Activated CD8-positive, alpha-beta memory T cell treated with anti-CD3 and anti-CD28 coated beads for 1 hour (primary cell): Measurements from ENCODE around the gene AP2M1.
A peak's percentile ranks its signal among the peaks of the same experiment; 100 is the strongest.

Source experiments
- DNase-seq, 2 donors: peaks; one replicate each; pipeline ENCODE4 v3.0.0-alpha.2; 2020; ENCODE audit warnings: low read depth in 1 of 2; ENCODE audit errors: extremely low read depth in 1 of 2

Gene AP2M1

DNA sequence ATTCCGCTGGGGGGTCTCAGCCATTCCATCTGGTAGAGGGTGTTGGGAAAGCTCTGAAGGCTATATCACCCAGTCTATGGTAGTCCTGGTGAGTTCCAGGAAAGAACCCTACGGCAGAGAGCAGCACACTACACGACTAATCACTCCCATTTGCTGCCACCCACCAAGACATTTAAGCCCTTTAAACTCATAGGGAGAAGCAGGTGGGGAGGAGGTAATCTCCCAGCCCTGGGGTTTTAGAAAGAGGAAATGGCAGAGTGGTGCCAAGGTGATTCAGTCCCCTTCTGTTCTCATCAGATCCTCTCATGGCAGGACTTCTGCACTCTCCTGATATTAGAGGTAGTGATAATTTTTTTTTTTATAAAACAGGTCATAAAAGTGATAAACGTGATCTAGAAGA is 44.2 kb downstream of the AP2M1 start:
- no peak for DNase-seq

DNA sequence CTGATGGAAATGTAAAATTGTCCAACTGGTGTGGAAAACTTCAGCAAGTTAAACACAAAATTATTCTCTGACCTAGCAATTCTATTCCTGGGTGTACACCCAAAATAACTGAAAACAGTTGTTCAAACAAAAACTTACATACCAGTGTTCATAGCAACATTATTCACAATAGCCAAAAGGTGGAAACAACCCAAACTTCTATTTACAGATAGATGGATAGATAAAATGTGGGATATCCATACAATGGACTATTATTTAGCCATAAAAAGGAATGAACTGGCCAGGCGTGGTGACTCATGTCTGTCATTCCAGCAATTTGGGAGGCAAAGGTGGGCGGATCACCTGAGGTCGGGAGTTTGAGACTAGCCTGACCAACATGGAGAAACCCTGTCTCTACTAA is 47.9 kb downstream of the AP2M1 start:
- DNase-seq: no peak

DNA sequence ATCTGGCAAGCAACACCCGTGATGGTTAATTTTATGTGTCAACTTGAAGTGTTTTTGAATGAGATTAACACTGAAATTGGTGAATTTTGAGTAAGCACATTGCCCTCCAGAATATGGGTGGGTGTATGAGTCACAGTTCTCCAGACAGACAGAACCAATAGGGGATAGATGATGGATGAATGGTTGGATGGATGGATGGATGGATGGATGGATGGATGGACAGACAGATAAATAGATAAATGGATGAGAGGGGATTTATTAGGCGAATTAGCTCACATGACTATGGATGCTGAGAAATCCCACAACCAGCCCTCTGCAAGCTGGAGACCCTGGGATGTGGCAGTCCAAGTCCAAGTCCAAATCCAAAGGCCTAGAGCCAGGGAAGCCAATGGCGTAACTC is 49.3 kb downstream of the AP2M1 start:
- no peak for DNase-seq

DNA sequence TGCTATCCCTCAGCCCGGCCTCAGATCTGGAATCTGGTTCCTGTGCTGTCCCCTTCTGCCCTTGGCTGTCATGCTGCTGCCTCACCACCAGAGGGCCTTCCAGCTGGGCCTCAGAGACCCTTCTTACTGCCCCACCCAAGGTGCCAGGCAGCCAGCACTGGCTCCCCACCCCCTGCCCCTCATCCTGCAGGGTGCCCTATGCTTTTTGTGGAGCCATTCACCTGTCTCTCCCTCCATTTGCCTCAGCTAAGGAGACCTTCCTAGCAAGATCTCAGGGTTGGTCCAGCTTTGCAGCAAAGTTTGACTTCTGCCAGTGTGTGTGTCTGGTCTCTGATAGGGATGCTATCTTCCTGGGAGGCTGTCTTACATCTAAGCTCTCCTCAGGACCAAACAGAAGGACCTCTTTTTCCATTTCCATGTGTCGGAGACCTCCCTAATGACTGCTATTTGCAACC is 52.9 kb downstream of the AP2M1 start:
- DNase-seq: no peak

DNA sequence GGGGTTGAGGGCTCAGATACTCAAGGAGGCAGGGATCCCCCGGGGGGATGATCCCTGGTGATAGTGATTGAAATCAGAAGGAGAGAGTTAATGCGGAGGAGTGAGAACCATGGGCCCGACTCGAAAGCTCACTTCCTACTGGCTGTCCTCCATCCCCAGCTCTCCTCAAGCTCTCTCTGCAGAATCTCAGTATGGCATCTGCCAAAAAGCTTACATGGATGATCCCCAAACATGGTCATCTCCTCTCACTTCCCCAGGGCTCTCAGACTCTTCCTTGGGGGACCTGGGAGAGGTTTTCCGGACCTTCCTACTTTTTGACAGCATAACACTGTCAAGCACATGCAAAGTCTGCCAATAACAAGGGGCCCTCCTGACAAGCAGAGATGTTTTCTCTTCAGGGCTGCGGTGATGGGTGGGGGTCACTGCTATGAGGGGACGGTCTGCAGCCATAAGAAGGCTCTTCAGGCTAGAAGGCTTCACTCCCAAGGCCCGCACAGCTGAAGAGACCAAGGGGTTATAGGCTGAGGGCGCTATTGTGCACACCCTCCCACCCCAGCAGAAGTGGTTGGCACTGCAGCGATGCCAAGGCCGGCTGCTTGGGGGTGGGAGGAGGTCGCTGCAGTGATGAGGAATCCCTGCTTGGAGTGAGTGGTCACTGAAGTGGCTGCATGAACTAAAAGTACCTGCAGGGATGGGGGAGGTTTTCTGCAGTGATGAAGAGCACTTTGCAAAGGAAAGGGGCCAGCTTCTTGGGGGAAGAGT is 53.9 kb downstream of the AP2M1 start:
- no peak for DNase-seq

DNA sequence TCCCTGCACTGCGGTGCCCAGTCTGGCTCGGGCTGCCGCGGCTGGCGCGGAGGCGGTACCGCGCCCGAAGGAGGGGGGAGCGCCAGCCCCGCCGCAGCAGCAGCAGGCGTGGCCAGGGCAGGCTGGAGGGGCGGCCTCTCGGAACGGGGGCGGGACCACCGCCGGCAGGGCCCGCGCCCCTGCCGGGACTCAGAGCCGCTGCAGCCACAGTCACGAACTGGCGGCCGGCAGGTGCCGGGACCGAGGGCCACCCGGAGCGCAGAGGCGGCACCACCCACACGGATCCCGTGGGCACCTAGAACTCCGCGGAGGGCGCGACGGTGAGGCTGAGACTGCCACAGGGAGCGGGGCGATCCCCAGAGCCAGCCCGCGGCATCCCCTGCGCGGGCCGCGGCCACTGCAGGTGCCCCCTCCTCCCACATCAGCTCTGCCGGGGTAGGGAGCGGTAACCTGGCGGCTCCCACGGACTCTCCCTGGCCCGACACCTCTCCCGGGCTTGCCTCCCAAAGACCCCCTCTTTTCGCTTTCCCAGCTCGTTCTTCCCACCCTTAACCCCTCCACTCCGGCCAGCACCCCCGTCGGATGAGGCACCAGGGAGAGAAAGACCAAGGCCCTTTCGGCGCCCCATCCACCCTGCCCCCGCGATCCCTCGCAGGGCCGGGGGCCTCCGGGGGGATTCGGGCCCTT is 54.9 kb downstream of the AP2M1 start, which contains the start of gene VWA5B2:
VWA5B2 (plus strand) TSS at position 192 of the 687 bp plus-strand sequence. CDS start 944 bp downstream, outside the sequence.
- DNase-seq: peak; percentile 43 to 61

DNA sequence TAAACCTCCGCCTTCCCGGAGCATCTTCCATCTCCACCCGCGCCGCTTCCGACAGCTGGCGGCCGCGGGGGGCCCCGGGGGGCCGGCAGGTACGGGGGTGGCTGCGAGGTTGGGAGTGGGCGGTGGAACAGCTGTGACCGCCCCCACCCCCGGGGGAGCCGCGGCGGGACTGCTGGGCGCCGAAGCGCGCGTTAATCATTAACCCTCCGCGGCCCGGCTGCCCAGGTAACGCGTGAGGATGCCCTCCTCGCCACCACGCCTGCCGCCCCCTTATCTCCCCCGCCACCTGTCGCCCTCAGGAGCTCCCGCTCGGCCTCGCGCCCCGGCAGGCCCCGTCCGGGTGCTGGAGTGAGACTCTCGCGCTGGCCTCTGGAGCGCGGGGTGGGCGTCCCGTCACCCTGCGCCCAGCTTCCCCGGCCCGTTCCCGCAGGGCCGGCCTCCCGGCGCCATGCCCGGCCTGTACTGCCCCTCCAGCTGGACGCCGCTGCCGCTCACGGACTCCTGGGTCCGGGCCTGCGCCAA is 55.5 kb downstream of the AP2M1 start:
- no peak for DNase-seq

DNA sequence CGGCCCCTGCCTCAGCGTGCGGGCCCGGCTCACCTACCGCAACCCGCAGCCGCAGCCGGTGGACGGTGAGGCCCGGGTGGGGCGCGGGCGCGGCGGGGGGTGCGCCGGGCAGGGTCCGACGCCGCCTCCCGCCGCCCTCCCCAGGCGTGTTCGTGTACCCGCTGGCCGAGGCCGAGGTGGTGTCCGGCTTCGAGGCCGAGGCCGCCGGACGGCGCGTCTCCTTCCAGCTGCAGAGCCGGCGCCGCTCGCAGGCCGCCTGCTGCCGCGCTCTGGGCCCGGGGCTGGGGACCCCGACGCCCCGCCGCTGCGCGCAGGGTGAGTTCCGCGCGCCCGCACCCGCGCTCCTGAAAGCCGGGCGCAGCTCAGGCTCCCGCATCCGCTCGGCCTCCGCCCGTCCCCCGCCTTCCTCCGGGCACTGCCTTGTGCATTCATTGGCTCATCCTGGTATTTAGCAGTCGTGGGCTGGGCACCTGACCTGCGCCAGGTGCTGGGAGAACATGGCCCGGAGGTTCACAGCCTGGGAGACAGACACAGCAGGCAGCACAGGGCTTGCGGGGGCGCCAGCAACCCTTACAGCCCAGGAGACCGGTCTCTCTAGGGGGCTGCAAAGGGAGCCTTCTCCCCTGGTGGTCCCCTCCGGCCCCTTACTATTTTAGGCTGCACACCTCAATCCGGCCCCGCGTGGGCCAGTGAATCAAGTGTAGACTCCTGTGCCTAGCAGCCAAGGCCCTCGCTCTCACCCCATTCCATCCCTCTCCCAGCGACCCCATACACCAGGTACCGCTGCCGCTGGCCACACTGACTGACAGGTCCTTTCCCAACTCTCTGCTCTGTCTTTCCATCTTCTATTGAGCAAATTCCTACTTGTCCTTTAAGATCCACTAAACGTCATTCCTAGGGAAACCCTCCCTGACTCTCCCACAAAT is 56.2 kb downstream of the AP2M1 start:
- DNase-seq: no peak

DNA sequence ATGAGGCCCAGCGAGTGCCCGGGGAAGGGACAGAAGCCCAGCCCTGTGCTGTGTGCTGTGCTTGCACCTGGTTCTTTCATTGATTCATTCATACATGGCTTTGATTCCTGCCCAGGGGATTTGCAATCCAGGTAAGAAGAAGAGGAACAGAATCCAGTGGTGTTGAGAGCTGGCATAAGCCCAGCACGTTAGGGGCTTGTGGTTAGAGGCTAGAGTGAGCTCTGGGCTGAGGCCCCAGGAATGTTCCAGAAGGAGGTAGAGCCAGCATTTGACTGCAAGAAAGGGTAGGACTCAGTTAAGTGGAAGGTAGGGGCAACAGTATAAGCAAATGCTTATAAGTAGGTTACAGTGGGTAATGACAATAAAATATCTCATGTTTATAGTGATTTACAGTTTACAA is 57.0 kb downstream of the AP2M1 start:
- DNase-seq: no peak

DNA sequence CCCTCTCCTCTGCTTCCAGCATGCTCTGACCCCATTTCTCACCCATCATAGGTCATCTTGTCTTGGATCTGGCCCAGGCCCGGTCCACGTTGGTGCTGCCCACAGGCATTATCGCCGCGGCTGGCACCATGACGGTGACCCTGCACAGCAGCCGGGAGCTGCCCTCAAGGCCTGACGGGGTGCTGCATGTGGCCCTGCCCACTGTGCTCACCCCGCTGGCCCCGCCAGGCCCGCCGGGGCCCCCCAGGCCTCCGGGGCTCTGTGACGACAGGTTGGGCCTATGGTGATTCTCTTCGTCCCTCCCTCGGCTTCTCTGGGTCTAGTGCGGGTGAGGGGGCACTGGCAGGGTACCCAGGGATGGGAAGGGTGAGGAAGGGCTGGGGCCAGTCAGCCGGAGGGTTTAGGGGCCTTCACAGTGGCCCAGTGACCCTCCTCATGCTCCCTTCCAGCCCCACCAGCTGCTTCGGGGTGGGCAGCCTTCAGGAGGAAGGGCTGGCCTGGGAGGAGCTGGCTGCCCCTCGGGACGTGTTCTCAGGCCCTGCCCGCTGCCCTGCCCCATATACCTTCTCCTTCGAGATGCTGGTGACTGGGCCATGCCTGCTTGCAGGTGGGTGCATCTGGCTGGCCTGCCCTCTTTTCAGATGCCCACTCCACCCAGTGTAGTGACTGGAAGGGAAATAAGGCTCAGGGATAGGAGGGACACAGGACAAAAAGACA is 58.6 kb downstream of the AP2M1 start:
- no peak for DNase-seq
